ENCODE data around the gene FAM219B. TPM values are rescaled to one million over a fixed set of nuclear protein-coding genes. Genes with fewer than 3 reads are reported as not detected.
"Not testable (repeated sequence)": the region's sequence is repeated elsewhere in the genome, so short reads cannot be mapped to it uniquely, and the experiment has no call there.

Gene FAM219B
- total RNA-seq, 4 donors from 2014 or later, result 32.9 to 343 (median 86.5) TPM

- H3K9me3 ChIP-seq, result no peaks in the 10 kb centered on the region
- no peak for TF ChIP-seq CTCF (IDR thresholded peaks at IDR 0.05)
- no peak for TF ChIP-seq POLR2A (IDR thresholded peaks at IDR 0.05)
- H3K27me3 ChIP-seq, result no peaks in the 10 kb centered on the region
- no peak overlapping the region for H3K4me3 ChIP-seq
- no peak for DNase-seq
- H3K36me3 ChIP-seq, result no peaks in the 10 kb centered on the region
- H3K27ac ChIP-seq, result no peak overlapping the region
- H3K4me1 ChIP-seq, result no peaks in the 10 kb centered on the region
- intact Hi-C loops (cut with DNase I; ENCODE audit: low total_unique reads), result loop anchor here (5.0 kb wide), 1 partner anchor 179 kb away; no protein-coding TSS in a partner anchor
Measured at GRCh38 chr15:74951006-74951405, 44.4 kb upstream of the FAM219B start.

GRCh38 chr15:74950078-74950908, 43.6 kb upstream of the FAM219B start:
- no peaks in the 10 kb centered on the region for H3K27me3 ChIP-seq
- no peaks in the 10 kb centered on the region for H3K9me3 ChIP-seq
- TF ChIP-seq CTCF (IDR thresholded peaks at IDR 0.05), result peak; percentile 94 to 99 (median 98)
- TF ChIP-seq POLR2A (IDR thresholded peaks at IDR 0.05), result no peak
- intact Hi-C loops (cut with DNase I; ENCODE audit: low total_unique reads), result loop anchor here (5.0 kb wide), 1 partner anchor 178 kb away; no protein-coding TSS in a partner anchor
- H3K4me3 ChIP-seq, result no peak overlapping the region
- no peaks in the 10 kb centered on the region for H3K36me3 ChIP-seq
- H3K4me1 ChIP-seq, result no peaks in the 10 kb centered on the region
- no peak overlapping the region for H3K27ac ChIP-seq
- peak; percentile 72 to 83 for DNase-seq

- Histone ChIP-seq H3K4me1 (peaks cover 0 to 4% of the 10 kb centered on the region in 2 donors), H3K36me3 (no peaks in the 10 kb centered on the region), H3K27ac (peak within 1 kb of the TSS; percentile 86 to 92), H3K27me3 (no peaks in the 10 kb centered on the region), H3K4me3 (peak within 1 kb of the TSS; percentile 57 to 99), H3K9me3 (no peaks in the 10 kb centered on the region)
- DNase-seq, result peak; percentile 94 to 95
- peak in 2 of 4 experiments; percentile 18 to 33 for TF ChIP-seq CTCF (IDR thresholded peaks at IDR 0.05)
- TF ChIP-seq POLR2A (IDR thresholded peaks at IDR 0.05), result peak; percentile 70 to 84
- intact Hi-C loops (cut with DNase I; ENCODE audit: low total_unique reads), result no loop called here
Measured at GRCh38 chr15:74937590-74938371, 31.1 kb upstream of the FAM219B start, which contains the start of gene COX5A. TSS of gene COX5A (minus strand) at chr15:74938073. CDS start at chr15:74938014, 59 bp downstream.

- H3K36me3 ChIP-seq, result no peaks in the 10 kb centered on the region
- H3K27me3 ChIP-seq, result no peaks in the 10 kb centered on the region
- intact Hi-C loops (cut with DNase I; ENCODE audit: low total_unique reads), result no loop called here
- H3K9me3 ChIP-seq, result no peaks in the 10 kb centered on the region
- no peak for TF ChIP-seq POLR2A (IDR thresholded peaks at IDR 0.05)
- TF ChIP-seq CTCF (IDR thresholded peaks at IDR 0.05), result no peak
- no peak for DNase-seq
- H3K27ac ChIP-seq, result peak overlapping the region; percentile 86 to 92
- peak overlapping the region; percentile 57 to 99 for H3K4me3 ChIP-seq
- H3K4me1 ChIP-seq, result peaks cover 0 to 4% of the 10 kb centered on the region in 2 donors
Measured at GRCh38 chr15:74937272-74937589, 30.6 kb upstream of the FAM219B start.

- H3K27ac ChIP-seq; H3K4me3 ChIP-seq; H3K36me3 ChIP-seq; H3K9me3 ChIP-seq; H3K27me3 ChIP-seq; H3K4me1 ChIP-seq; DNase-seq; intact Hi-C loops (cut with DNase I; ENCODE audit: low total_unique reads): not testable (repeated sequence)
Measured at GRCh38 chr15:74935193-74935592, 28.5 kb upstream of the FAM219B start.

All from uterus (tissue), 4 donors.